ENCODE measurements around the gene CEACAM18.

The CEACAM18 gene

GRCh38 chr19:51539821-51540366 lies 61.6 kb downstream of the CEACAM18 start:
- no peak for DNase-seq
